ENCODE data around the gene SLC25A34.

- TF ChIP-seq CTCF (IDR thresholded peaks at IDR 0.05) (no peak), NR3C1 (CRISPR knock-in tag; conservative IDR thresholded peaks at IDR 0.05; ENCODE audit: low read depth) (no peak), MXD4 (CRISPR knock-in tag; IDR thresholded peaks at IDR 0.05; ENCODE audit: borderline replicate concordance) (no peak), RORB (CRISPR knock-in tag; IDR thresholded peaks at IDR 0.05) (no peak), TCF7 (CRISPR knock-in tag; IDR thresholded peaks at IDR 0.05; ENCODE audit: low read depth) (no peak), SMAD3 (CRISPR knock-in tag; IDR thresholded peaks at IDR 0.05; ENCODE audit: borderline replicate concordance) (no peak), NR1H2 (CRISPR knock-in tag; IDR thresholded peaks at IDR 0.05) (no peak), MAX (CRISPR knock-in tag; IDR thresholded peaks at IDR 0.05) (no peak), KAT7 (CRISPR knock-in tag; IDR thresholded peaks at IDR 0.05; ENCODE audit: borderline replicate concordance) (no peak), JUN (CRISPR knock-in tag; IDR thresholded peaks at IDR 0.05) (no peak), ZNF317 (CRISPR knock-in tag; IDR thresholded peaks at IDR 0.05; ENCODE audit: borderline replicate concordance, low read depth) (no peak), SP1 (CRISPR knock-in tag; conservative IDR thresholded peaks at IDR 0.05) (no peak)
- TF ChIP-seq, protein P1, sequence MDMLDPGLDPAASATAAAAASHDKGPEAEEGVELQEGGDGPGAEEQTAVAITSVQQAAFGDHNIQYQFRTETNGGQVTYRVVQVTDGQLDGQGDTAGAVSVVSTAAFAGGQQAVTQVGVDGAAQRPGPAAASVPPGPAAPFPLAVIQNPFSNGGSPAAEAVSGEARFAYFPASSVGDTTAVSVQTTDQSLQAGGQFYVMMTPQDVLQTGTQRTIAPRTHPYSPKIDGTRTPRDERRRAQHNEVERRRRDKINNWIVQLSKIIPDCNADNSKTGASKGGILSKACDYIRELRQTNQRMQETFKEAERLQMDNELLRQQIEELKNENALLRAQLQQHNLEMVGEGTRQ (CRISPR knock-in tag; IDR thresholded peaks at IDR 0.05), result no peak
- TF ChIP-seq, protein P2, sequence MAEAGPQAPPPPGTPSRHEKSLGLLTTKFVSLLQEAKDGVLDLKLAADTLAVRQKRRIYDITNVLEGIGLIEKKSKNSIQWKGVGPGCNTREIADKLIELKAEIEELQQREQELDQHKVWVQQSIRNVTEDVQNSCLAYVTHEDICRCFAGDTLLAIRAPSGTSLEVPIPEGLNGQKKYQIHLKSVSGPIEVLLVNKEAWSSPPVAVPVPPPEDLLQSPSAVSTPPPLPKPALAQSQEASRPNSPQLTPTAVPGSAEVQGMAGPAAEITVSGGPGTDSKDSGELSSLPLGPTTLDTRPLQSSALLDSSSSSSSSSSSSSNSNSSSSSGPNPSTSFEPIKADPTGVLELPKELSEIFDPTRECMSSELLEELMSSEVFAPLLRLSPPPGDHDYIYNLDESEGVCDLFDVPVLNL (CRISPR knock-in tag; IDR thresholded peaks at IDR 0.05; ENCODE audit: borderline replicate concordance, low read depth), result no peak
These were observed 42.7 kb upstream of the SLC25A34 start for GRCh38 chr1:15693371-15693770.

Data from WTC11 (cell line).